GM12891 (cell line): ENCODE data around the gene FAM229A.

Source experiments
- POLR2A ChIP-seq: IDR thresholded peaks from 2 replicates; pipeline ENCODE4 v1.6.1; 2011; ENCODE audit warnings: low read depth, low read length, control low read depth
- POLR2AphosphoS5 ChIP-seq: IDR thresholded peaks from 2 replicates; pipeline ENCODE4 v1.6.1; 2011; ENCODE audit warnings: low read depth, low read length, control low read depth
- POU2F2 ChIP-seq: IDR thresholded peaks from 2 replicates; pipeline ENCODE4 v1.6.1; 2011; ENCODE audit warnings: low read depth, mild to moderate bottlenecking, control low read depth, low read length, moderate library complexity
- TAF1 ChIP-seq: IDR thresholded peaks from 2 replicates; pipeline ENCODE4 v1.6.1; 2011; ENCODE audit warnings: low read depth, low read length, control low read depth

GRCh38 chr1:32392325-32392724 is 30.0 kb upstream of the FAM229A start:
- TF ChIP-seq TAF1 (no peak), POLR2AphosphoS5 (no peak), POLR2A (no peak), POU2F2 (no peak)
